Iris pigment epithelial cell (primary cell): ENCODE results near the gene BHLHE41.

Experiments
- DNase-seq: peaks from one replicate; pipeline ENCODE4 v3.0.0-alpha.2; 2011; ENCODE audit warnings: low read depth

Gene BHLHE41

DNA sequence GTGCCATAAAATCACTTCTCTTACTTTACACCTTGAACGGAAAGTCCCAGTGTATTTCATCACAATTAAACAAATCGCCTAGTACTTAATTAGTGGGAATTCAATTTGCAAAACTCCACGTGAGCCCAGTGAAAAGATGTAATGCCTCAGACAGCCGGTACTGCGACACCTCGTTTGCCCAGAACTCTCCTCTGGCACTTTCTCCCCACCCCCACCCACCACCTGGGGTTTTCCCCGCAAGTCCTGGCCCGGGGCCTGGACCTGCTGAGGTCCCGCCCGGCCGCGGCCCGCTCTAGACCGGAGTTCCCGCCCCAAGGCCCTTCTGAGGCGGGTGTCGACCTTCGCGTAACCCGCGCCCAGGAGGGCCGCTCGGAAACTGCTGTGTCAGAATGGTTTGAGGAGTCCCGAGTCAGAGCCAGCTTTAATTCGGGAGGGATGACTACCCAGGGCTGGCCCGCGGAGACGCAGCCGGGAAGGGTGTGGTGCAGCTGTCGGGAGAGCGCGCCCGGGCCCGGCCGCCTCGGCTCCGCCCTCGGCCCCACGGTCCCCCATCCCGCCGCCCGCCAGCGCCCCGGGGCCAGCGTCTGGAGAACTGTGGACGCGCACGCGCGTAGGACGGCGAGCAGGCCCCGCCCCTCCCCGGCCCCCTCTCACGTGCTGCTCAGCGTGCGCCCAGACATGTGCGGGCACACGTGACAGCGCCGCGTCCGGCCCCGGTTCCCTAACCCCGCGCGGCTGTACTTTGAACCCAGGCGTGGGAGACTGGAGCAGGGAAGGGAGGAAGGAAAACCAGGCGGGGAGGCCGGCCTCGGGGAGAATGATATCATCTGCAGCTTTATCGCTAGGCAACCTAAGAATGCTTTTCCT, 10.8 kb downstream of the BHLHE41 start:
- DNase-seq: peak; percentile 88

DNA sequence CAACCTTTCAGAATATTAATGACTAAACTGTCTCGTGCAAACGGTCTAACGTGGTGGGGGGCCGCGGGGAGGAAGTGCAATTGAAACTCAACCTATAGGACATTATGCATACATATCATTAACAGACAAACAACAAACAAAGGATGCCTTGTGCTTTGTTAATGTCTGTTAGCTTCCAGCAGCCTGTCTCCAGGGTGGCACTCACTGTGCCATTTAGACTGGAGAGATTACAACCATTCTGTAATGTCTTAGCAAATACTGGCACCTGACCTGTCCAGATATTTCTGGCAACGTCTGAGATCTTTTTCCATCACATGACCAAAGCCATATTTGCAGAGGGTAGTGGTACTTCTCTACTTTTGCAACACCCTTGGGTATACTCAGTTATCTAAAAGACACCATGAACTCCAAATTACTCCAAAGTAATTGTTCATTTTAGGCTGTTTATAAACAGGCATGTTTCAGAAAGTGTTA, 11.6 kb downstream of the BHLHE41 start:
- no peak for DNase-seq

DNA sequence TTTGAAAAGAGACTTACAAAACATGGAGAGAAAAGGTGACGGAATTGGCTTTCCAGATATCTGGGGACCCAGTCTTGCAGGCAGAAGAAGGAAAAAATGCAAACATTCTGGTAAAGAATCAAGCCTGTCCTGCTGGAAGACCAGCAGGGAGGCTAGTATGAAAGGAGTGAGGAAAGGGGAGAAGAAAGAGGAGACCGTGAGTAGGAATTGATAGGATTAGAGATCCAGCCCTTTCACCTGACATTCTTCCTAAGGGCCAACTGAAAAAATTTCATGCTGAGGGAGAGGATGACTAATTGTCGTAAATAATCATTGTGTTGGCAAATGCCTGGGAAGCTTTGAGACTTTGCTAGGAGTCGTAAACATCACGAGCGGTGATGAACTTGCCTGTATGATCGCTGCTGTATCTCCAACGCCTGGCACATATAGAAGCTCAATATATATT, 12.1 kb downstream of the BHLHE41 start:
- DNase-seq: no peak

DNA sequence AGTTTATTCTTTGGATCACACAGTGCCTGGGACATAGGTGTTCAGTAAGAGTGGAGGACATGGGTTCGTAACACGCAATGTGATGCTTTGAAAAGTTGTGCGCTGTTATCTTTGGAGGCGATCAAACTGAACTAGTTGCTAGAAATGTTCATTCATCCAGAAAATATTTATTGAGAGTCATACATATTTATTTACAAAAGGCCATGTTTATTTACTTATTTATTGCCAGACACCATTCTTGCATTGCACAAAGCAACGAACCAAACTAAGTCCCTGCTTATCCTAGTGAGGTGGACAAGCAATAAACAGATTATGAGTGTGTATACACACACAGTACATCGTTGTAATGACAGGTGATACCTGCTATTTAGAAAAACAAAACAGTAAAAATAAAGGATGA, 12.6 kb downstream of the BHLHE41 start:
- no peak for DNase-seq

DNA sequence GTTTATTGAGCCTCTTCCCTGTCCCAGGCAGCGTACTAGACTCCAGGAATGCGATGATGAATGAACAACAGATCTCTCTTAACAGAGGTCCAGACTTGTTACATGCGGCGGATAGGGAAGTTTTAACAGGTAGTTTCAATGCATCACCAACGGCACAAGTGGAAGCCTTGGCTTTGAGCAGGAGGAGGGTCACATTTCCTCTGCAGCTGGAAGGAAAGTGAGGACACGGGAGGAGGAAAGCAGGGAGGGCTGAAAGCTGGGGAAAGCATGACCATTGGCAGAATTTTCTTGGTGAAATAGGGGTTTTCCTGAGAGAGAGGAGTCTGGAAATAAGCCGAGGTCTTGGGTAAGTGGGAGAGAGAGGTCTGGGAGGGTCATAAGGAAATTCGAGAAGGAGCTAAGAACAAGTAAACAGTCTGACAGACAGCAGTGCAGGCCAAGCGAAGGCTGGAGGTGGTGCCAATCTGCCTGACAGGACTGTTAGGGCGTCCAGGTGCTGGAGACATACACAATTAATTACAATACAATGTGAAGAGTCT, 15.4 kb downstream of the BHLHE41 start:
- peak; percentile 77 for DNase-seq

DNA sequence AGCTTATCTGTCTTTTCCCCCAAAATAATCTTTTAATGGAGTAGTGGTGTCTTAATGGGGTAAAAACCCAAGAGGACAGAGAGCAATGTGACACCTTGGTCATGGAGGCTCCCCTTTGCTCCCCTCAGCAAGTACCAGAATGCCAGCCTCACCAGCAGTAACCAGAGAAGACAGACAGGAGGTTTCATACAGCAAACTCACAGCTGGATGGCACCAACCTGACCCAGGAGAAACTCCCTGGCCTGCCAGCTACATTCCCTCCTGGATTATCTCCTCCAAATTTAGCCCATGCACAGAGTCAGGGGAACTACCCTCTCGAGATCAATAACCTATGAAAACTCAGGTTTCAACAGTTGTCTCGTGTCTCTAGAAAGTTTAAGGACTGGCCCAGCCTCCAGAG, 15.9 kb downstream of the BHLHE41 start:
- no peak for DNase-seq

DNA sequence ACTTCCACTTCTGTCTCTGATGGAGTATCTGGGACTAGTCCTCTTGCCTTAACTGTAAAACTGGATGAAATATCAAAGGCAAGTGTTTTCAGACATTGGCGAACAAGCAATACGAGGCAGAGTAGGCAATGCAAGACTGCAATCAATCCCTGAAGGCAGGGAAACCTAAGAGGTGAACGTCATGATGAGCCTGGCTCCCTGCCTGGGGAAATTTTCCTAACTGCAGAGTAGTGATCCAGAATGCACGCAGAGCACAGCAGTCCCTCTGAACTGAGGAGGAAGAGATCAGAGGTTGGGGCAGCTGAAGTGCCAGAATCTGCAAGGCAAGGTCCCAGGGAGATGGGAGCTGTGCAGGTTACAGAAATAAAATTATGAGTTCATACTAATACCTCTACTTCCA, 18.5 kb downstream of the BHLHE41 start:
- DNase-seq: no peak

DNA sequence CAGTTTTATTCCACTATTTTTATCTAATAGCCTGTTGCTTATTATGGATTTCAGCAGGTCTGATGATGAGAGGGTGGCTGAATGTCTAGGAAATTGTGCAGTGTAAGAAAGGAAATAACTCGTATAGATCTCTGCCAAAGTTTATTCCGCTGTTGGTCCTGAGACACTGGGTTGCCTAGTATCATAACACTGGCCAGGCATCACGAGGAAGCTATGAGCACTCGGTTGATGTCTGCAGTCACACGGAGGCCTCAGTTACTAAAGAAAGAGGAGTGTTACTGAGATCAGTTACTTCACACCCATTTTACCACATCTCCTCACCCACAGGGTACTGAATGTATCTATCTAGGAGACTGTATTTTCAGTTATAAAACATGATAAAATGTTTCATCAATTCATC, 21.9 kb downstream of the BHLHE41 start:
- DNase-seq: no peak

DNA sequence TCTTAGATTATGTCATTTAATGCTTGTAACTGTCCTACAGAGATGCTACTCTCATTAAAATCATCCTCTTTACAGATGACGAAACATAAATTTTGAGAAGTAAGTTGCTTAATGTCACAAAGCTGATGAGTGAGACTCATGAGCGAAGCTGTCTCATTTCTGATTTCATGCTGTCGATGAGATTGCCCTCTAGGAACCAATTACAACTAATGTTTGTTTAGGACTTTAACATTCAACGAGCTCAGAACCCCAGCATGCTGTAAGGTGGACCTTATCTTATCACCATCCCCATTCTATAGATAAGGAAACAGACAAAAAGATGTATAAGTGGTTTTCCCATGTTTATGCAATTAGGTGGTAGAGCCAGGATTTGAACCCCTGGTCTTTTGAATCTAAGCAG, 23.1 kb downstream of the BHLHE41 start:
- DNase-seq: no peak

DNA sequence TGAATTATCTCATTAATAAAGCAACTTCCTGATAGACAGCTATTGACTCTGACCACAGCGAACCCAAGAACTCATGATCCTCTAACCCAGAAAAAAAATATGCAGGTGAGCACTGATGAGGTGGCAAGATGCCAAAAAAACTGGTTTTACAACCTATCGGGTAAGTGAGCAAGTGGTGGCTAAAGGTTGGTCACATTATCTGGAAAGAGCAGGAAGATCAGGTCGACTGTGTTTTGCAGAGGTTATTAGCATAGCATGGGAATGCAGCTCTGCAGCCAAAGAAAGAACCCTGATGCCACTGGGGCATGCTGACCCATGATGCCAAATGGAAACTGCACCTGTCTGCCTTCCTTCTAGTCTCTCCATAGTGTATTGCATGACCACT, 23.5 kb downstream of the BHLHE41 start:
- DNase-seq: no peak

DNA sequence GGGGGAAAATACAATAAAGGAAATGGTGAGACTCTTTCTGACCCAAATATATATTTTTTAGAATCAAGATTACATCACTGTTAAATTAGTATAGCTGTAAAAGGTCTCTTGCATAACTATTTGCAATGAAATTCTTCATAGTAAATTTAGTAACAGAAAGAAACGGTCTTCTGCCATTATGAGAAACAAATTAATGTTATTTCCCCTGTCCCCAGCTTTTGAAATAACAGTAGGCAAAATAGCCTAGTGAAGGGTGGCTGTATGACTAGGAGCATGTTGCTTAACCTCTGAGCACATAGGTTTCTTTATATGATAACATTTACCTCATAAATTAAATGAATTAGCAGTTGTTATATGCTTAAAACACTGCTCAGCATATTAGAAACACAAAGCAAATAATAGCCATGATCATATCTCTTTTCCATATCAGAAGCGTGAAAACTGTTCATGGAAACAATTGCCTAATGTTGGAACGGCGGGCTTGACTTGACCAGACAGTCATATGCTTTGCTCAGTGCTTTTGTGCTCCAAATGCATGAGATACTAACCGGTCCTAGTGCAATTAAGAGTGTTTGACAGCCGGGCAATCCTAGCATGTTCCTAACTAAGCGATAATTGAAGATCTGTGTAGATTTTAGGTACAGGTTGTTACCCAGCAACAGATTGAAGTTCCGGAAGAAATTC, 24.0 kb downstream of the BHLHE41 start:
- no peak for DNase-seq

DNA sequence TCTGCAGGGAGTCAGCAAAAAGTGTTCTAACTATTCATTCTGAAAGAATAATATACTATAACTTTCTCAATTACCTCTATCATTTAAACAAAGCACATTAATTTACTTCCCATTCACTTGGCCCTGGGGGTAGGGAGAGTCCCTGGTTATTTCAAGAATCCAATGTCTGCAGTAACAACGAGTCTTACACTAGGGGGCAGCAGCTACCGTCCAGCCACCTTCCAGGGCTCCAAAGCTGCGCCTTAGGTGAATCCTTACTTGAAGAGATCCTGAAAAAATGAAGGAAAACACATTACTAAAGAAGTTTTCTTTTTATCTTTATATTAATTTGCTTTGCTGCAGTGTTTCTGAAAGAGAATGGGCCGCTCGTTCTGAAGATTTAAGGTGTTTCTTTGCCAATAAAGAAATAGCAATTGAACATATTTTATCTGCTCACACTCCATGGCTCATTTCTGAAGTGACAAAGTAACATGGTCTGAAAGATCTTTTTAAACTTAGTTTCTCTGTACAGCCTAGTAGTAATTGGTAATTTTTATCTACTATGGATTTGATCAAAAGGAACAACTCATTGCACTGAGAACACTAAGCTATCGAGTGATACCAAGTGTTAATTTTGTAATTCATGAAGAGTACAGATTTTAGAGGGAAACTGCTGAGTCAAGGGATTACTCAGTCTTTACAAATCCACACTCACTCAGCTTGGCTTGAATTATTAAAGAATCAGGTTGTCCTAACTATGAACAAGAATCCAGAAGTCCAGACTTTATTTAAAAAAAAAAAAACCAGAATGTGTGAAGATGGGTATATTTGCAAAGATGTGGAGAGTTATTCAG, 27.6 kb downstream of the BHLHE41 start:
- peak; percentile 80 for DNase-seq

DNA sequence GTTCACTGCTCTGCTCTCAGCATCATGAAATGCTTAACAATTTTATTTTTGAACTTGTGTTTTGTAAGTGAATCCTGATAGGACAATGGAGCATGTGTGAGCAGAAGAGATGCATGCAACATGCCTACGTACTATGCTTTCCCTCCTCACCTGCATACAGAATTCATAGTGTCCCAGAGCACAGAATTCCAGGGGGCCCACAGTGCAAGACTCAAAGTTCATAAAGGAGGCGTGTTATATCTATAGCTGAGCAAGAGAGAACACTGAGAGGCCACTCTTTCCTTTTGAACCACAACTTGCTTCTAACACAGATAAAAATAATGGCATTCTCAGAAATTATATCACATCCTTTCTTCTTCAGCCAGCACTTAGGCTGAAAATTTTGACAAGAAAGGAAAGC, 28.8 kb downstream of the BHLHE41 start:
- no peak for DNase-seq

DNA sequence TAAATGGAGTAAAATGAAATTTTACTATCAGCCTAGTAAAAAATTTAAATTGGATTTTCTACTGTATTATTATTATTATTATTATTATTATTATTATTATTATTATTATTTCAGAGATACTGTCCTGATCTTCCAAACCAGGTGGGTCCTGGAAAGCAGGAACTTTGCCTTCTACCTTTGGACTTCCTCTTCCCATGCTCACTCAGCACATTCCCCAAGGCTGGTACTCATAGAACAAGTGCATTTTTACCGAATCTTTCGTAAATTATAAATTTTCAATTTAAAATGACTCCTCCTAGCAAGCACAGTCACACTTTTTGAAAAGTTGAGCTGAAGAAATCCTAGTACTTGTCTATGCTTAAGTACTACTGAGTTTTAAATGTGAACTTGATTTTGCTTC, 29.7 kb downstream of the BHLHE41 start:
- DNase-seq: no peak

DNA sequence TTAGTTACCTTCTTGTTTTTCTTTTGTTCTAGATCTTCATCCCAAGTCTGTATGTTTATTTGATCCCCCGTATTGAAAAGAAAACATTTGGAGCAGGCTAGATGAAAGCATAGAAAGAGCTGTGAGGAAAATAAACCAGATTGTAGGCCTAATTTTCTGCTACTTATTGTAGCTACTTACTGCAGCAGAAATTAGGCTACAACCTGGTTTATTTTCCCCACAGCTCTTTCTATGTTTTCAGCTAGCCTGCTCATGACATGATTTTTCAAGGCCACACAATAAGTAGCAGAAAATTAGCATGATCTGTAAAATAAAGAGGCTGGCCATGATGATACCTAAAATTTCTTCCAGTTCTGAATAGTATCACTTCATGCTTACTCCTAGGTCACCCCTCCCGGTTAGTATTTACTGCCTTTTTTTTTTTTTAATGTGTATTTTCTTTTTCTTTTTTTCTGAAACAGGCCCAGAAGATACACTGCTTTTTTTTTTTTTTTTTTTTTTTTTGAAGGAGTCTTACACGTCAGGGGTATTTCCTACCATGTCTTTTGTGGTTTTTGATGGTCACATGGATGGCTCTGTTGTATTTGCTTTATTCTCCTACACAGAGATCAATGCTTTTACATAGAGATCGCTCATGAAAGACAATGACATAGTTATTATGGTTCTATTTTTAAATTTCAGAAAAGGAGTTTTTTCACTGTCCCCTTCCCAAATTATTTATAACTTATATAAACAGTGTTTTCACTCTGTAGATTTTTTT, 32.3 kb downstream of the BHLHE41 start:
- peak; percentile 68 for DNase-seq

DNA sequence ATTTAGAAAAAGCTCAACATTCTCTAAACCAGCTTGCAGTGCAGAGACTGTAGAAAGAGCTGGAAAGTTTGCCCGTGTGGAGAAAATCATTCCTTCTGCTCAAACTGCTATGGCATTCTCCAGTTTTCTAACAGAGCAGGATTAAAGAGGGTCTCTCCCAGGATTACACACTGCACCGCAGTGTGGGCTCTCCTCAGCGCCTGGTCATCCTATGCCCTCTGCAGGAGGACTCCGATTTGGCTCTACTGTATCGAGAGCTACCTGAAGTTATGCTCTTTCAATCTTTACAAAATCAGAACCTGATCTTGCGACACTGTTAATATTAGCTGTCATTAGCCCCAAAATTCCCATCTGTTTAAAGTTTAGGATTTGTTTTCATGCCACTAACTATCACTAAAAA, 33.0 kb downstream of the BHLHE41 start:
- peak; percentile 26 for DNase-seq

DNA sequence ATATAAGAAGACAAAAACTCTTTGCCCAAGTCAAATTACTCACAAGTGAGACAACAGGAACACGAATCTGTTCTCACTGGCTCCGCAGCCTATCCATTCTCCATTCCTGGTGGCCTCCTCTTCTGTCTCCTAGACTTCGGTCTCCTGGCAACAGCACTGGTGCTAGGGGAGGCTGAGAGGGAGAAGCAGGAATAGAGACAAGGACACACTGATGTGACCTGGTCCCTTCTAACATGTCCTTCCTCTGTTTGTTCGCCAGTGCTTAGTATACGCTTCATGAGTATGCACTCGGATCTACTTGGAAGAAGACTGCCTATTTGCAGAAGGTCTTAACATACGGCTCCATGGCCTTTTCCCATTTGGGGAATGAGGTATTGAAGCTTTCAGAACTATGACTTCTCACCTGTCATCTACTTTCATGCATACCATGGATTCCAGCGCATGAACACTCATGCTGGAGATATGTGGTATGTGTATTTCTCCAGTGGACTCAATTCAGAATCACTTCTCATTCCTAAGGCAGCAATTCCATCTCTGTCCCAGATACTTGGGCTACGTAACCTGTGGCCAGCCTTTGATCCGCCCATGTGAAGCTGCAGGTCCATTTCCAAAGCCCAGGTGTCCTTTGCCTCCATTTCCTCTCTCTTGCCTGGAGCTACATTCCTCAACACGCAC, 33.9 kb downstream of the BHLHE41 start:
- DNase-seq: peak; percentile 35

DNA sequence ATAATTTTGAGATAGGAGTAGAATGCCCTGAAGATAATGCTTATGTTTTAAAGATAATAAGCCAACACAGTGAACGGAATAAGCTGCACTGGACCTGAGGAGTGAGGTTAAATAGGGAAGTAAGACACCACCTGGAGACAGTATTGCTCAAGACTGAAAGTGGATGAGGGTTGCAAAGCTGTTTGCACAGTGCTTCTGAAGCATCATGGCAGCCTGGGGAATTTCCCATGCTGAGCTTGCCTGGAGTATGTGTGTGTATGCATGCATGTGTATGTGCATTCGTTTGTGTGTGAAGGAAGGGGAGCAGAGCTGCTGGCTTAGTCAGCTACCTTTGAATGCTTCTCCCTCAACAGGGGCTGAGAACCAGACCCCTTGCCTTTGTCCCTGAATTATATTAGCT, 35.8 kb downstream of the BHLHE41 start:
- peak; percentile 35 for DNase-seq

DNA sequence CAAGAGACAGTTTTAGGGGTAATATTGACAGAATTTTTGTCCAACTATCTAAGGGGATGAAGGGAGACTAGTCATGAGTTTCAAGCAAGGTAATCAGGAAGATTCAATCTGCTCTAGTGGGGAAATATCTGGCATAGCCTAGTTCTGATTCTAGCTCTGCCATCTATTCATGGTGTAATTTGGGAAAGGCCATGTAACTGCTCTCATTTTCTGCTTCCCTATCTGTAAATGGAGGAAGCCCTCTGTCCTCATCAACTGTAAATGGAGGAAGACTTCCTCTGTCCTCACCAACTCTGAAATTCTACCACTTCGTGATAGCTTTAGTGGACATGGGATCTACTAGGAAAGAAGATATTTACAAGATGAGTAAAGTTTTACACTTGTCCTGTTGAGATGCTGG, 37.9 kb downstream of the BHLHE41 start:
- no peak for DNase-seq

DNA sequence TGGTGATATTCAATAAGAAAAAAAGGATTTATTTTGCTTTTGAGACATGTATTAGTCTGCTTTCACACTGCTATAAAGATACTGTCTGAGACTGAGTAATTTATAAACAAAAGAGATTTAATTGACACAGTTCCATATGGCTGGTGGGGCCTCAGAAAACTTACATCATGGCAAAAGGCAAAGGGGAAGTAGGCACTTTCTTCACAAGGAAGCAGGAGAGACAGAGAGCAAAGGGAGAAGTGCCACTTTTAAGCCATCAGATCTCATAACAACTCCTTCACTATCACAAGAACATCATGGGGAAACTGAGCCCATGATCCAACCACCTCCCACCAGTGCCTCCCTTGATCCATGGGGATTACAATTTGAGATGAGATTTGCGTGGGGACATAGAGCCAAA, 43.9 kb downstream of the BHLHE41 start:
- no peak for DNase-seq
